GM12875 (cell line): ENCODE data around the gene SFXN5.
A peak's percentile ranks its signal among the peaks of the same experiment; 100 is the strongest.

Experiments used
- H3K4me3 ChIP-seq: one replicate; pipeline ENCODE4 v1.5.1; 2011; ENCODE audit warnings: low read depth, low read length, control low read depth
- TF ChIP-seq, protein P1 (sequence below): IDR thresholded peaks from 2 replicates; pipeline ENCODE4 v1.5.1; 2011; ENCODE audit warnings: low read depth, mild to moderate bottlenecking, control low read depth, inconsistent platforms, low read length, moderate library complexity, borderline replicate concordance; ENCODE audit not compliant: insufficient read depth

The SFXN5 gene

GRCh38 chr2:73075477-73076373 is 4.2 kb upstream of the SFXN5 start:
- TF ChIP-seq, protein P1, sequence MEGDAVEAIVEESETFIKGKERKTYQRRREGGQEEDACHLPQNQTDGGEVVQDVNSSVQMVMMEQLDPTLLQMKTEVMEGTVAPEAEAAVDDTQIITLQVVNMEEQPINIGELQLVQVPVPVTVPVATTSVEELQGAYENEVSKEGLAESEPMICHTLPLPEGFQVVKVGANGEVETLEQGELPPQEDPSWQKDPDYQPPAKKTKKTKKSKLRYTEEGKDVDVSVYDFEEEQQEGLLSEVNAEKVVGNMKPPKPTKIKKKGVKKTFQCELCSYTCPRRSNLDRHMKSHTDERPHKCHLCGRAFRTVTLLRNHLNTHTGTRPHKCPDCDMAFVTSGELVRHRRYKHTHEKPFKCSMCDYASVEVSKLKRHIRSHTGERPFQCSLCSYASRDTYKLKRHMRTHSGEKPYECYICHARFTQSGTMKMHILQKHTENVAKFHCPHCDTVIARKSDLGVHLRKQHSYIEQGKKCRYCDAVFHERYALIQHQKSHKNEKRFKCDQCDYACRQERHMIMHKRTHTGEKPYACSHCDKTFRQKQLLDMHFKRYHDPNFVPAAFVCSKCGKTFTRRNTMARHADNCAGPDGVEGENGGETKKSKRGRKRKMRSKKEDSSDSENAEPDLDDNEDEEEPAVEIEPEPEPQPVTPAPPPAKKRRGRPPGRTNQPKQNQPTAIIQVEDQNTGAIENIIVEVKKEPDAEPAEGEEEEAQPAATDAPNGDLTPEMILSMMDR: no peak
- no peak overlapping the region for H3K4me3 ChIP-seq

GRCh38 chr2:73074110-73075069 is 2.9 kb upstream of the SFXN5 start:
- H3K4me3 ChIP-seq: no peak overlapping the region
- TF ChIP-seq, protein P1: no peak

DNA sequence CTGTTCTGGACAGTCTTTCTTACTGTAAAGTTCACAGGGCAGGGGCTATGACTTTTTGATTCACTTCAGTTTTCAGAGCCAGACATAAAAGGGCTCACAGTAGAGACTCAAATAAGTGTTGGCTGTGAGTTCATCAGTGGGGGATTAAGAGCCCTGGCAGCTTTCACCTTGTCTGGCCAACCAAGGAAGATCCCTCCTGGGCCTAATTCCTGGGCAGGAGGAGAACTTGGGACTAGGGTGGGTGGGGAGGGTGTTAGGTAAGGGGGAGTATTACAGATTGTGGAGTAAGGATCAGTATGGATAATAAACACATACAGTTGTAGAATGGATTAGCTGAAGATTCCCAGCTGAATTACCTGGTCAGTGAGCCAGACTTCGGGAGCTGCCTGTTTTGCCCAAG is 904 bp upstream of the SFXN5 start:
- TF ChIP-seq, protein P1: no peak
- peak overlapping the region; percentile 83 for H3K4me3 ChIP-seq

DNA sequence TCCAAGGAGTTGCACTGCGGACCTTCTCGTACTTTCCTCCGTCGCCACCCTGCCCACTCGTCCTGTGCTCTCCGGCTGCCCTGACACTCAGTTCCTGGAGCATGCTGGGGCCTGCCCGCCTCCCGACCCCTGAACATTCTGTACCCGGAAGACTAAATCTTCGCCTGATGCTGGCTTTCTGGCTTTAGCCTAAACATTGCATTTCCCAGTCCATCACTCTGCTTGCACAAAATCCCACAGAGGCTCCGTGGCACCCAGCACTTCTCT is 550 bp upstream of the SFXN5 start:
- TF ChIP-seq, protein P1: no peak
- H3K4me3 ChIP-seq: peak overlapping the region; percentile 83

DNA sequence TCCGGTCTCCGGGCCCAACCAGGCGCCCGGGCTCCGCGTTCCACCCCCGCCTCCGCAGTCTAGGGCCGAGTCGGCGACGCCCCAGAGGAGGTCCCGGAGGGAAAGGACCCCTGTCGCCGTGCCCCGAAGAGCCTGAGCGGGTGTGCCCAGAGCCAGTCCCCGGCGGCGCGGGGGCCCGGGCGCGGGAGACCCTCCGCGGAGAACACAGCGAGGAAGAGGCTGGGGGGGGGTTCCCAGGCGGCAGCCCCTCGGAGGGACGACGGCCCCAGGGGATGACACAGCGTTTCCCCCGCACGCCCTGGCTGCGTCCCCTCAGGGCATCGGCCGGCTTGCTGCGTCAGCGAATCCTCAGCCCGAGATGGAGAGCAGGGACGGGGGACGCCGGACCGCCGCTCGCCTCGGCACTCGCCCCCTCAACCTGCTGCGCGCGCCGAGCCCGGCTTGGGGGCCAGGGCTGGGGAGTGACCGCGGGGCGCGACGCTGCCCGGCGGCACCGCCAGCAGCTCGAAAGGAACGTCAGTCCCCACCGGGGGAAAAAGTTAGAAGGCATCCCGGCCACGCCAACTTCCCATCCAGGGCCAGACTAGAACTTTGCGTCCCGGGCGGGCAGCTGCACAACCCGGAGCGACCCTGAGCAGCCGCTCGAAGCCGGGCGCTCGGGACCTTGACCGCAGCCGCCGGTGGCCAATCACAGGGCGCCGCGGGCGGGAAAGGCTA is 711 bp downstream of the SFXN5 start:
- peak overlapping the region; percentile 83 for H3K4me3 ChIP-seq

DNA sequence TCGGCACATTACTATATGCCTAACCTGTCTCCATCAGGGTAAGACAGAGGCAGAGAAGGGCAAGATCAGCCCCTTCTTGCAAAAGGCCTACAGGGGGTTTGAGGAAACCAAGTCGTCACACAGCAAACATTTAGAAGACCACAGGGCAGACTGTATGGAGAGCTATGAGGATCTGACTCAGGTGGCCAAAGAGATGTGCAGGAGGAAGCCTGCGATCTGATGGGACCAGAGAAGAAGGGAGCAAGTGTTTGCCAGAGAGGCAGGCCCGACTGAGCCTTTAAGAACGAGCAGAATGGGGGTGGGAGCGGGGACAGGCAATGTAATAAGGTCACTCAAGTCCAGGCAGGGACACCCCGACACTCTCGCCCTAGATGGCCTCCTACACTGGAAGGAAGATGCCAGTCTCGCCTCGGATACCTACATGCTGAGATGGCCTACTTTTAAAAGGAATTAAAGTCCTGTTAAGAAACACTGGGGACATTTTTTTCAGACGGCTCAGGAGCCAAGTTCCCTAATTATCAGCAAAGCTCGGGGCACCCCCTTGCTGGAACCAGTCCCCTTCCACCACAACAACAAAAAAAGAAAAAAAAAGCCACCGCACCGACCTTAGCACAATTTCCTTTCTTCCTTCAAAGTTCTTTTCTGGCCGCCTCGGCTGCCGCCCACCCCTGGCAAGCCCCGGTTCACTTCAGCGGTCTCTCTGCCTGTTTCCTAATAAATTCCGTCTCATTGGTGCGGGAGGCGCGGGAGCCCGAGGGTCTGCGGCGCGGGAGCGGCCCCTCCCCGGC is 1.5 kb downstream of the SFXN5 start:
- H3K4me3 ChIP-seq: peak overlapping the region; percentile 83

More for the DNA sequence above, 711 bp downstream of the SFXN5 start:
- TF ChIP-seq, protein P1: no peak

More for the DNA sequence above, 1.5 kb downstream of the SFXN5 start:
- TF ChIP-seq, protein P1: no peak
